ENCODE results near the gene NUP210. TPM values are rescaled to one million over a fixed set of nuclear protein-coding genes. Genes with fewer than 3 reads are reported as not detected.
"Not testable (repeated sequence)": the region's sequence is repeated elsewhere in the genome, so short reads cannot be mapped to it uniquely, and the experiment has no call there.

NUP210 gene
- total RNA-seq, 2 donors from 2014 or later, result 2.2 to 2.5 TPM

- intact Hi-C loops (cut with DNase I), result no loop called here
- DNase-seq (ENCODE audit: low spot score), result no peak
These were observed 31.3 kb downstream of the NUP210 start for GRCh38 chr3:13388816-13389215.

DNA sequence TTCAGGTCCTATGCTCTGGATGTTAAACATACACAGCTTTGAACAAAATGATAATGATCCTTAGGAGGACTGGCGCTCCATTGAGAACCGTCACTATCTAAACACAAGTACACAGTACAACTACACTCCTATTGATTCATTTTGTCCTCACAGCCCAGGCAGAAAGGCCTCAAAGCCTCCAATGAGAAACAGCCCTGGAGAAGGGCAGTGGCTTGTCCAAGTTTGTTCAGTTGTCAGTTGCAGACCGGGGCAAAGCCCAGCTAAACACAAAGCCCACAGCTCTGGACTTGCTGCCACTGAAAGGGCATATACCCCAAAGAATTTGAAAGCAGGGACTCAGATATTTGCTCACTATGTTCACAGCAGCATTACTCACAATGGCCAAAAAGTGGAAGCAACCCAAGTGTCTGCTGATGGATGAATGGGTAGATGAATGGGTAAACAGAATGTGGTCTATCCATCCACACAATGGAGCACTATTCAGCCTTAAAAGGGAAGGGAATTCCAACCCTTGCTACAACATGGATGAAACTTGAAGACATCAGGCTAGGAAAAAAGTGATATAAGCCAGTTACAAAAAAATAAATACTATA lies 34.7 kb downstream of the NUP210 start:
- DNase-seq (ENCODE audit: low spot score), result no peak
- intact Hi-C loops (cut with DNase I), result no loop called here

DNA sequence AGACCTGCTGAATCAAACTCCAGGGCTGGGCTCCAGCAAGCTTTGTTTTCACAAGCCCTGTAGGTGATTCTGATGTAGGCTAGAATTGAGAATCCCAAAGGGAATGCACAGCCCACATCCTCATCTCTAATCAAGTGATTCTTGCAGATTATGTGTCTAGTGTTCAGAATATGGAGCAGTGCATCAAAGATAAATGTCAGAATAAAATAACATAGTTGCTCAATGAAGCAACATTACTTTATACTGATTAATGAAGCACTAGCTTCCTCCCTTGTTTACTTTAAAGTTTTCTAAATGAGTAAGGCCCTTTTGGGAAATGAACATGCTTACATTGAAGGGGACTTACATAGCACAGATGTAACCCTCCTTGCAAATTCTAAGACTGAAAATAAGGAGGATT lies 39.2 kb downstream of the NUP210 start:
- intact Hi-C loops (cut with DNase I), result no loop called here
- no peak for DNase-seq (ENCODE audit: low spot score)

GRCh38 chr3:13379201-13379830 lies 40.8 kb downstream of the NUP210 start:
- intact Hi-C loops (cut with DNase I), result no loop called here
- DNase-seq (ENCODE audit: low spot score), result no peak

- no peak for DNase-seq (ENCODE audit: low spot score)
- intact Hi-C loops (cut with DNase I), result no loop called here
These were observed 42.0 kb downstream of the NUP210 start for GRCh38 chr3:13378155-13378554.

DNA sequence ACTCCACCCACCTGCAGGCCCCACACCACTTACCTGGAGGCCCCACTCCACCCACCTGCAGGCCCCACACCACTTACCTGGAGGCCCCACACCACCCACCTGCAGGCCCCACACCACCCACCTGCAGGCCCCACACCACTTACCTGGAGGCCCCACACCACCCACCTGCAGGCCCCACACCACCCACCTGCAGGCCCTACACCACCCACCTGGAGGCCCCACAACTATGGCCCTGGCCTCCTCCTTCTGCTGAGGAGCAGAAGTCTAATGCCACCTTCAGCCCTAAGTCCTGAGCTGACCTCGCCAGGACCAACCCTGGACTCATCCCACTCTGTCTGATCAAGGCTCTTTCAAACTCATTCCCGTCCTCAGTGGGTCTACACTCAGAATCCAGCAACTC lies 42.4 kb downstream of the NUP210 start:
- DNase-seq (ENCODE audit: low spot score); intact Hi-C loops (cut with DNase I): not testable (repeated sequence)

GRCh38 chr3:13377021-13377420 lies 43.1 kb downstream of the NUP210 start:
- DNase-seq (ENCODE audit: low spot score), result no peak
- intact Hi-C loops (cut with DNase I), result no loop called here

DNA sequence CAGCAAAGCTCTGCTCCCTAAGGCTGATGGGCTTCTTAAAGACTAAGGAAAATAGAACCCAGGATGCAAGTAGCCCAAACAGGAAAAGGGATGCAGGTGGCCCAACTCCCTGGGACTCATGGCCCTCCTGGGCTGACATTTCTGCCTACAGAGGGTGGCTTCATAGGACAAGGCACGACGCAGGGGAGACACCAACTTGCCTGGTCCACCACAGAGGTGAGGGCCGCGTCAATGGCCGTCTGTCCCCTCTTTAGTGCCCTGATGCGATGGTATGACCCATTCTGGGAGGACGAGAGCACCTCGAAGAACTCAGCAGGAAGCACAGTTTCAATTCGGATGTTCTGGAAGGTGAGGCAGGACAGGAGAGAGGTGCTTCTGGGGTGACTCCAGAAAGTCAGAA lies 44.0 kb downstream of the NUP210 start:
- intact Hi-C loops (cut with DNase I), result no loop called here
- no peak for DNase-seq (ENCODE audit: low spot score)

DNA sequence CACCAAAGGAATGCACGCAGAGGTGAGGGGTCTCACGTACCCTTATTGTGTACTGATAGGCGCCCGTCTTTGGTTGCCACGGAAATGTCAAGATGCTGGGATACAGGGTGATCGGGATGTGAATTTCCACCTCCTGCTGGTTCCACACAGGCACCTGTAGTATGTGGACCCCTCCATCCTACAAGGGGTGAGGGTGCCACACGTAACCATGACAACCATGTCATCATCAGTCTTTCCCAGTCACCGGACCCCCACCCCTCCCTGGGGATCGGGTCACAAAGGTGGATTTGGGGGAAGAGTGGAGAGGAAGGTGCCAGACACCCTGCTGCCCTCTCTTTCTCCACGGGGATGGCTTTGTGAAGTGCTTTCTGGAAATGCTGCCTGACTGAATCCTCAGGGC lies 44.7 kb downstream of the NUP210 start:
- DNase-seq (ENCODE audit: low spot score), result no peak
- intact Hi-C loops (cut with DNase I), result no loop called here

DNA sequence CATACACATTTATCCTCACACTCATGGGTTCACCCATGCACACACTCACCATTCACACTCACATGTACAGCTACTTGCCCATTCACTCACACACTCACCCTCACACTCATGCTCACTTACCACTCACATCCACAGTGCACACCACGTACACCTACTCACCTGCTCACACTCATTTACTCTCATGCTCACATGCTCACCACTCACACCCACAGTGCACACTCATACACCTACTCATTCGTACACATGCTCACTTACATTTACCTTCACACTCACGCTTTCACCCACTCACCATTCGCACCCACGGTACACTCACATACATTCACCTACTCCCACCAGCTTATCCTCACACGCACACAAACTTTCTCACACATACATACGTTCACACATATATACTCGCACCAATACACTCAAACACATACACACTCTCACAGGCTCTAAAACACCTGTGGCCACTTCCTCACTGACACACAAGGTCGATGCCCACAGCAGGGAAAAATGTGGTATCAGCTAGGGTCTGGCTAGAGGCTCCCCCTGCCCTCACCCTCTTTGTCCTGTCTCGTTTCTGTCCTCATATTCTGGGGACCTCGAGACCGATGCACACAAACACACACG lies 46.0 kb downstream of the NUP210 start:
- DNase-seq (ENCODE audit: low spot score), result no peak
- intact Hi-C loops (cut with DNase I), result no loop called here

DNA sequence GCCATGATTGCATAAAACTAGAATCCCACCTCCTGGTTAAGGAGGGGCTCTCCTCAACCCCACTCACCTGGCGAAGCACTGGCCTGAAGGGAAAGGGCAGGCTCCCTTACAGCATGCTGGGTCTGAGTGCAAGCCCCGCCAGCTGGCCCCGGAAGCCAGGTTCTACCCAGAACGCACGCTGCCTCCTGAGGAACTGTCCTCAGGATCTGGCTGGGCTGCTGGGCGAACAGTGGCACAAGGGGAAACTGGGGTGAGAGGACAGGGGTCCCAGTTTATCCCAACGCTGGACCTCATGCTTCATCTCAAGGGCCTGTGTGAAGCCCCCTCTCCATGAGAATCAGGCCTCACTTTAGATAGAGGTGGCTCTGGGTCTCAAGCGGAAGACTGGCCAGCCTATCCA lies 47.5 kb downstream of the NUP210 start:
- intact Hi-C loops (cut with DNase I), result no loop called here
- no peak for DNase-seq (ENCODE audit: low spot score)

- intact Hi-C loops (cut with DNase I), result no loop called here
These were observed 48.0 kb downstream of the NUP210 start for GRCh38 chr3:13372126-13372525.

GRCh38 chr3:13371100-13372075 lies 48.7 kb downstream of the NUP210 start:
- DNase-seq (ENCODE audit: low spot score), result no peak
- intact Hi-C loops (cut with DNase I), result no loop called here

More at GRCh38 chr3:13372126-13372525, 48.0 kb downstream of the NUP210 start:
- DNase-seq (ENCODE audit: low spot score), result no peak

DNA sequence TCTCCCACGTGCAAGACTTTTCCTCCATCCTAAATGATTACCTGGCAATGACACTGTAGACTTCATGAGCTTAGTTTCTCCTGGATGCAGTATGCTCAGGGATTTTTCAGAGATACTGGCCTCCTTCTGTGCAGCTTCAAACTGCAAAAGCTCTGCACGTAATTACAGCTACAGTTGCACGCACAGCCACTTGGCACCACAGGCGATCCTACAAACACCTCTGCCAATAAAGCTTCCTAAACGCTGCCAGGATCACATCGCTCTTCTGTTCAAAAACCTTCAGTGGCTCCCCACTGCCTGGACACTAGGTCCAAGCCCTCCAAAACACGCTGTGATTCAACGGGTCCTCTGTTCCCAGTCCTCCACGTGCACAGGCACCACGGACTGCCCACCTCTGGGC lies 49.5 kb downstream of the NUP210 start:
- intact Hi-C loops (cut with DNase I), result no loop called here
- DNase-seq (ENCODE audit: low spot score), result no peak

GRCh38 chr3:13370055-13370454 lies 50.1 kb downstream of the NUP210 start:
- DNase-seq (ENCODE audit: low spot score), result no peak
- intact Hi-C loops (cut with DNase I), result no loop called here

DNA sequence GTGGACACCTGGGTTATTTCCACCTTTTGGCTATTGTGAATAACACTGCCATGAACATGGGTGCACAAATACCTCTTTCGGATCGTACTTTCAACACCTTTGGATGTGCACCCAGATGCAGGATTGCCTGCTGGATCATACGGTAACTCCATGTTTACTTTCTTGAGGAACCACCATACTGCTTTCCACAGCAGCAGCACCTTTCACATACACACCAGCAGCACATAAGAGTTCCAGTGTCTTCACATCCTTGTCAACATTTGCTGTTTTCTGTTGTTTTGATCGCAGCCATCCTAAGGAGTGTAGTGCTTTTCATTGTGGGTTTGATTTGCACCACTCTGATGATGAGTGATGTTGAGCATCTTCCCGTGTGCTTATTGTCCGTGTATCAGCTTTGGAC lies 51.3 kb downstream of the NUP210 start:
- DNase-seq (ENCODE audit: low spot score), result no peak
- intact Hi-C loops (cut with DNase I), result no loop called here

DNA sequence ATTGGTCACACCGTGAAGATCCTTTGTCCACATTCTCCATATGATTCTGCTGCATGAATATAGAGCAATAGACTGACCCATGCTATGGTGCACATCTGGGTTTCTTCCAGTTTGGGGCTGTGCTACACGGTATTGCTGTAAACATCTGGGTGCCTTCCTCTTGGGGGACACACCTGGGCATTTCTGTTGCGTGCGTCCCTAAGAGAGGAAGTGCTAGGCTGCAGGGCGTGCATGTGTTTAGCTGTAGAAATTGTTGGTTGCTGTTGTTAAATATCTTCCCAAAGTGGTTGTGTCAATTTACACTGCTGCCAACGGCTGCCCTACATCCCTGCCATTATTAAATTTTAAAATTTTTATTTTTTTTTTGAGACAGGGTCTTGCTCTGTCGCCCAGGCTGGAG lies 52.4 kb downstream of the NUP210 start:
- intact Hi-C loops (cut with DNase I), result no loop called here

GRCh38 chr3:13365390-13366379 lies 54.4 kb downstream of the NUP210 start:
- no peak for DNase-seq (ENCODE audit: low spot score)
- intact Hi-C loops (cut with DNase I), result loop anchor here in 1 of 2 donors (1.0 kb wide), 1 partner anchor 38 kb away; no protein-coding TSS in a partner anchor

More for the DNA sequence above, 52.4 kb downstream of the NUP210 start:
- no peak for DNase-seq (ENCODE audit: low spot score)
